GM19438 (cell line): ENCODE results near the gene TMEM44.
"Not testable (repeated sequence)": the region's sequence is repeated elsewhere in the genome, so short reads cannot be mapped to it uniquely, and the experiment has no call there.

Experiments used
- ATAC-seq: cut with Tn5 transposase; IDR thresholded peaks from one replicate; pipeline ENCODE4 v1.9.1; 2021; ENCODE audit warnings: low read depth; ENCODE audit not compliant: unreplicated experiment

TMEM44 gene

GRCh38 chr3:194647747-194648146 is 14.5 kb upstream of the TMEM44 start:
- ATAC-seq = no peak

GRCh38 chr3:194642769-194643168 is 9.6 kb upstream of the TMEM44 start:
- ATAC-seq = no peak

- ATAC-seq = no peak
Observed at GRCh38 chr3:194640829-194641228, 7.6 kb upstream of the TMEM44 start.

- ATAC-seq = no peak
Observed at GRCh38 chr3:194638991-194639605, 5.9 kb upstream of the TMEM44 start.

- ATAC-seq = no peak
Observed at GRCh38 chr3:194637541-194638400, 4.6 kb upstream of the TMEM44 start.

GRCh38 chr3:194637066-194637465 is 3.8 kb upstream of the TMEM44 start:
- ATAC-seq = no peak

- ATAC-seq = peak; percentile 50
Observed at GRCh38 chr3:194632809-194633348, 340 bp downstream of the TMEM44 start.

- no peak for ATAC-seq
Observed at GRCh38 chr3:194632226-194632808, 902 bp downstream of the TMEM44 start.

- ATAC-seq = no peak
Observed at GRCh38 chr3:194631696-194632095, 1.5 kb downstream of the TMEM44 start.

GRCh38 chr3:194630681-194631080 is 2.5 kb downstream of the TMEM44 start:
- not testable (repeated sequence) for ATAC-seq

GRCh38 chr3:194624956-194625355 is 8.3 kb downstream of the TMEM44 start:
- no peak for ATAC-seq

- ATAC-seq = no peak
Observed at GRCh38 chr3:194623449-194624290, 9.5 kb downstream of the TMEM44 start.

GRCh38 chr3:194622621-194623340 is 10.4 kb downstream of the TMEM44 start:
- ATAC-seq = no peak

- ATAC-seq = no peak
Observed at GRCh38 chr3:194621947-194622346, 11.3 kb downstream of the TMEM44 start.

GRCh38 chr3:194620196-194620595 is 13.0 kb downstream of the TMEM44 start:
- ATAC-seq = no peak

GRCh38 chr3:194619741-194620140 is 13.5 kb downstream of the TMEM44 start:
- ATAC-seq = no peak

GRCh38 chr3:194618858-194619608 is 14.2 kb downstream of the TMEM44 start:
- no peak for ATAC-seq

GRCh38 chr3:194617827-194618226 is 15.4 kb downstream of the TMEM44 start:
- ATAC-seq = no peak

- ATAC-seq = no peak
Observed at GRCh38 chr3:194617143-194617671, 16.0 kb downstream of the TMEM44 start.
